Measurements from ENCODE around the gene USP12.
A peak's percentile ranks its signal among the peaks of the same experiment; 100 is the strongest.

Gene USP12

DNA sequence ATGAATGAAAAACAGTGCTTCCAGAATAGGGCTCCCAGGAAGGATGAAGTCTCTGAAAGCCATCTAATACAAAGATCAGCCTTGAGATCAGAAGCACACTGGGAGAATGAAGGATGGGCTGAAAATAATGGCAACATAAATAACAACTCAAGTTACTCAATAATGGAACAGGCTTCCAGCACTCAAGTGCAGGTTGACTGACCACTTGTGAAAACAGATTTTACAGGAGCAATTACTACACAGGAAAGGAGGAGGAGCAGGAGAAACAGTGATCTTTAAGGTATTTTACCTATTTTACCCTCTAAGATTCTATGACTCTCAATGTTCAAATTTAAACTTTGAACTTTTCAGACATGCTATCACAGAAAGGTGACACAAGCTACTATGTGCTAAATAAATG is 106.0 kb downstream of the USP12 start:
- DNase-seq: no peak

- DNase-seq: no peak
These were observed 107.2 kb downstream of the USP12 start for GRCh38 chr13:27064252-27064995.

DNA sequence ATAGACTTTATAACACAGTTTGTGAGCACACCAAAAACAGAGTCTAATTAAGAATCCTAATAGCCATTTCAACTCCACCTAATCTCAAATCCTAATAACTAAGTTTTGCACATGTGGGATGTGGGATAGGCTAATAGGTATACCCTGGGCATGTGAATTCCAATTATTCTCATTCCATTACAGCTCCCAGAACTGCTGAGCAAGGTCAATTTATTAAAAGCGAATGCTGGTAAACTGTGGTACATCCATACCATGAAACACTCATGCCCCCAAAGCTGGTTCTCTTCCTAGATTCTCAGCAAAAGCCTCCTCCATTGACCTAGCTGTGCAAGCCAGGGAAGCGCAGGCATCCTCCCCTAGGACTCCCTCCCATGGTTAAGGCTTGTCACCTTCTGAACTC is 113.8 kb downstream of the USP12 start:
- DNase-seq: no peak

- DNase-seq: no peak
These were observed 116.1 kb downstream of the USP12 start for GRCh38 chr13:27055526-27055925.

GRCh38 chr13:27054760-27055159 is 116.9 kb downstream of the USP12 start:
- DNase-seq: no peak

DNA sequence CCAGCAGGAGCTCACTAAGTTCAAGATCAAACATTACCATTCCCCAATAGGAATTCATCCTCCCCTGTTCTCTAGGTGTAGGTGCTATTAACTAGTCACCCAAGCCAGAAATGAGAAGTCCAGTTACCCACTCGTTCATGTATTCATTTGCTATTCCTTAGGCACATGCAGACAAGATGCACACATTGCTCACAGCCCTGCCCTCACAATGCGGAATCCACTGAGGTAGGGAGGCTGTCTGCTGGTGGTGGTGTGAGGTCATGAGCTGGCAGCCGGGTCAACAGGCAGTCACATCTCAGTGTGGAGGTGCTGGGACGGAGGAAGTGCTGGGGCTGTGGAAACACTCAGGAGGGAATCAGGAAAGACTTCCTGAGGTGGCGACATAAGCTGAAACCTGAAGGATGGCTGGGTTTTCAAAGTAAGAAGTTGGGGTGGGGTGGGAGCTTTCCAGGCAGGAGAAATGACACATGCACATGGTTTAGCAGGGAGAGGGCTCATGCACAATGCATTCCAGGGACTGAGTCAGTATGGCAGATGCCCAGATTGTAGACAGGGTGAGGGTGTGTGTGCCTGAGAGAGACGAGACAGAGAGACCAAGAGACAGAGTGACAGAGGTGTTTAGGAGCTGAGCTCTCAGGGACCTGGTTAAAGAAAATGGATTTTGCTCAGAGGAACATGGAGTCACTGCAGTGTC is 117.6 kb downstream of the USP12 start:
- DNase-seq: no peak

- peak in 1 of 2 experiments; percentile 32 for DNase-seq
These were observed 118.3 kb downstream of the USP12 start for GRCh38 chr13:27053210-27053884.

DNA sequence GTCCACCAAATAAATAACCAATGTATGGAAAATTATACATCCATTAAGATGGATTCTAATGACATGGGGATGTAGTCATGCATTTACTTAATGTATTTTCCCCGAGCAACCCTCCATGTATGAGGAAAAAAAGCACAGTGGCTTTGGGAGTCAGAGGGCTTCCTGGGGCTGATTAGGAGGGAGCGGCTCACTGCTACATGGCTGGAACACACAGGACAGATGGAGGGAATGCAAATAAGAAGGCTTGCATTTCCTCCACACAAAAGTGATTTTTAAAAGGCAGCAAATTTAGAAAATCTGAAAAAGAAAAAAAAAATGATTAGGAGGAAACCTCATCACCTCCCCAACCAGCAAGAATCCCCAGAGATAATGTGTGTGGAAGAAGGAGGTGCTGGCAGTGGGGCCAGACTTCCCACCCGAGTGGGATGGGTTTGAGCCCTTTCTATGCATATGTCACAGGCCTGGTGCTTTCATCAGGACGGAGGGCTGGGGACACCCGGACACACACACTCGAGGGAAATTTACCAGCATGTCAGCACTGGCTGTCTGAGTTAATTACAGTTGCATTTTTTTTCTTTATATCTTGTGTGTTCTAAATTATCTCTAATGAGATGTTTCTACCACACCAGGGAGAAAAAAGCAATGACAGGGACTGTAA is 118.9 kb downstream of the USP12 start:
- no peak for DNase-seq

DNA sequence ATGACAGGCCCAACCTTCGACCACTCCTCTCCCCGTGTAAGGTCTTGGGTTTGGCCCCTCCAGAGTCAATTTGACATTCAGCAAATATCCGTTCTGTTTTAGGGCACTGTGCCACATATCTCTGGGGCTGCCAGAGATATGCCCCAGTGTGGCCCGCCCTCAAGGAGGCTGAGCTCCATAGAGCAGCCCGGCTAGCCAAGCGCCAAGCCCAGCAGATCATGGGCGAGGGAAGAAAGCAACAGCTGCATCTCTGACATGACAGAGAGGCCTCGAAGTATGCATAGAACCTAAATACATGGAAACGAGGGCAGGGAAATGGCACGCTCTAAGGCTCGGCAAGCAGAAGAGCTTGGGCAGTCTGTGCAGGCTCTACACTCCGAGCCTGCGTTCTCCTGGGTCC is 124.5 kb downstream of the USP12 start:
- DNase-seq: no peak

DNA sequence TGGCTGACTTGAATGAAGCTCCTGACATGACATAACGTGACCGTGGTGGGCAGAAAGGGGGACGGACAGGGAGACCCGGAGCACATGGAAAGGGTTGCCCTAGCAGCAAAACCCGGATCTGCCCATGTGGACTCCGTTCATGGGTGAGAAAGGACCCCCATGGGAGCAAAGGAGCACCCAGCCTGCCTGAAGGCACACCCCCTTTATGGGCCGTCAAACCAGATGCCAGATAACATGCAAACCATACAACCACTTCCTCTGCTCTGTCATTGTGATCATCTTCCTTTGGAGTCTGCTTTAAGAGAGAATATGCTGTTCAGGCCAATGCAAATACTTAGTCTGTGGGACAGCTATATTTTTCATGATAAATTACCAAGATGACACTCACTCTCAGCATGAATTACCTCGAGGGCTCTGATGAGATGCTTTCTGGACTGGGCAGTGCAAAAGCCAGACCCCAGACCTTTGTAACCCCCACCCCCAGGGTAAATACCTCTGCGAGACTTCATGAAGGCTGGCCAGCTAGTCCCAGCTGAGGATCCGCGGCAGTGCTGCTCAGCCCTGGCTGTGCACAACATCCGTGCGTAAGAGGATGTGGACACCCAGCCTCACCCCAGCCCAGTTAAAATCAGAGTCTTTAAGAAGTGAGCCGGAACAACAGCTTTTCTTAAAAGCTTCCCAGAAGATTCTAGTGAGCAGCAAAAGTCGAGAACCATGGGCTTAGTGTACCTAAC is 126.6 kb downstream of the USP12 start:
- DNase-seq: no peak

DNA sequence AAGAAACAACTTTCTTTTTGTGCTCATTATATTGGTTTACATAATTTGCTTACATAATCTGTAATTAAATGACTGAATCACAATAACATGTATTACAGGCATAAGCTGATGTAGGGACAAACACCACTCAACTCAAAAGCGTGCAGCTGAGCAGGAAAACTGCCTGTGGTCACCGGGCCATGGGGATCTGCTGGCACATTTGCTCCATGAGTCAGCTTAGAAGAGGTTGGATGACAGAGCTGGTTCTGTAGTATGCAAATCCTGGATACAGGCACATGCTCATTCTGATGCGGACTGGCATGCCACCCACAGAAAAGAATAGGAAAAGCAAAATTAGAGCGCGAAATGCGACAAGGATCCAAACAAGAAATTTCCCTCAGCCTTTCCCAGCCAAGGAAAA is 128.6 kb downstream of the USP12 start:
- no peak for DNase-seq

GRCh38 chr13:27041341-27041740 is 130.3 kb downstream of the USP12 start:
- no peak for DNase-seq

- no peak for DNase-seq
These were observed 130.8 kb downstream of the USP12 start for GRCh38 chr13:27040826-27041108.

- DNase-seq: no peak
These were observed 132.4 kb downstream of the USP12 start for GRCh38 chr13:27039171-27039701.

DNA sequence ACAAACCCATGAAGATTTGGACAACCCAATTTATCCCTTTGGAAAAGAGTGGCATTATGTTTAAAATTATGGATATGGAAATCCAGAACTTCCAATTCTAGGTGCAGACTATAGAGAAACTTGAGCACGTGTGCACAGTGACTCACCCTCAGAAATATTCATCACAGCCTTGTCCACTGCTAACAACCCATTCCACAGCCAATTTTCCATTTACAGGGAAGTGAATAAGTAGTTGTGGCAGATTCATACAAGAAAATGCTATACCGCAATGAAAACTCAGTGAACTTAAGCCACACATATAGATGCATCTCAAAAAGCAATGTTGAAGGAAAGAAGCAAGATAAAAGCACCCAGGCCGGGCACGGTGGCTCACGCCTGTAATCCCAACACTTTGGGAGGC is 133.3 kb downstream of the USP12 start:
- DNase-seq: no peak

DNA sequence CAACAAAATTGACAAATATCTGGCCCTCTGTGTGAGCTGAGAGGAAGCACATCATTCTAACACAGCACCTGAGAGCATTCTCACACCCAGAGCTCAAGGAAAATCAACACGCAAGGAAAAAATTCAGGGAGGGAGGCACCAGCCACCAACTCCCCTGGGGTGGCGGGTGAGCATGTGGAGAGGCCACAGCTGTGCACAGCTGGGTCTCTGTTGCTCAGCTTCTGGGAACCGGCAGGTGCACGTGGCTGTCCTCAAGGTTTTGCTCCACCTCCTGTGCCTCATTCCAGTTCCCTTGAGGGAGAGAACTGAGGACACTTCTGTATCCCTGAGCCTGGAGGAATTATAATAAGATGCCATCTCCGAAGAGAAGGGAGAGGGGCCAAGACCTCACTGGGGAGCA is 134.0 kb downstream of the USP12 start:
- no peak for DNase-seq

- DNase-seq: no peak
These were observed 134.4 kb downstream of the USP12 start for GRCh38 chr13:27037171-27037570.

GRCh38 chr13:27036236-27036981 is 135.2 kb downstream of the USP12 start:
- no peak for DNase-seq

DNA sequence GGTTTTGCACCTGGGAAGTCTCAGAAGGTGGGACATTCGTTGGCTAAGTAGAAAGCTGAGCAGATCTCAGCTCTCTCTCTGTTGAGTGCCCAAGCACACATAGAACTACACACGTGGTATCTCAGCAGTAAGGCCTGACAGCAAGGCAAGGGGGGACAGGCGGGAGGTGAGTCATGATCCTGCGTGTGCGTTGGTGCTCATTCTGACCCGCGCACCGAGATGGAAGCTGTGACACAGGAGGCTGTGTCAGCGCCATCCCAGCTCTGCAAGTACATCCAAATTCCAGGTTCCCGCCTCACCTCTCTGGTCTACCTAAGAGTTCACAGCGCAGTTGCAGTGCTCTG is 135.7 kb downstream of the USP12 start:
- DNase-seq: no peak

DNA sequence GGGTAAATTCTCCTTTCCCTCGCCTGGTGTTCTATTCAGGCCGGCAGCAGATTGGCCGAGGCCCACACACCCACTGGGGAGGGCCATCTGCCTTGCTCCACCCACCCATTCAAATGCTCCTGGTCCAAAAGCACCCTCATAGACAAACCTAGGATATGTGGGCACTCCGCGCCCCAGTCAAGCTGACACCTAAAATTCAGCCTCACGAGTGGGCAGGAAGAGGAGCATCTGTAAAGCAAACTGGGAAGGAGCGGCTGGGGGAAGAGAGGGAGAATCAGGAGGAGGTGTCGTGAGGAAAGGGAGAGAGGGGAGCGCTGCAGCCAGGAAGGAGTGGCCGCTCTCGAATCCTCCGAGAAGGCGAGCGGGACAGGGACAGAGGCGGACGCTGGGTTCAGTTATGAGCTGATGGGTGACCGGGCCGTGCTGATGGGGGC is 136.9 kb downstream of the USP12 start:
- no peak for DNase-seq

- no peak for DNase-seq
These were observed 142.7 kb downstream of the USP12 start for GRCh38 chr13:27028683-27029480.

All from NCI-H2081 (cell line).